NT2/D1 (cell line): ENCODE data around the gene MSMB.

ENCODE experiments used
- YY1 ChIP-seq: IDR thresholded peaks from 2 replicates; pipeline ENCODE4 v1.6.1; 2011; ENCODE audit not compliant: insufficient read length, insufficient read depth
- ZNF274 ChIP-seq: IDR thresholded peaks from 2 replicates; pipeline ENCODE4 v1.6.1; 2011; ENCODE audit warnings: mild to moderate bottlenecking, low read depth, low read length

DNA sequence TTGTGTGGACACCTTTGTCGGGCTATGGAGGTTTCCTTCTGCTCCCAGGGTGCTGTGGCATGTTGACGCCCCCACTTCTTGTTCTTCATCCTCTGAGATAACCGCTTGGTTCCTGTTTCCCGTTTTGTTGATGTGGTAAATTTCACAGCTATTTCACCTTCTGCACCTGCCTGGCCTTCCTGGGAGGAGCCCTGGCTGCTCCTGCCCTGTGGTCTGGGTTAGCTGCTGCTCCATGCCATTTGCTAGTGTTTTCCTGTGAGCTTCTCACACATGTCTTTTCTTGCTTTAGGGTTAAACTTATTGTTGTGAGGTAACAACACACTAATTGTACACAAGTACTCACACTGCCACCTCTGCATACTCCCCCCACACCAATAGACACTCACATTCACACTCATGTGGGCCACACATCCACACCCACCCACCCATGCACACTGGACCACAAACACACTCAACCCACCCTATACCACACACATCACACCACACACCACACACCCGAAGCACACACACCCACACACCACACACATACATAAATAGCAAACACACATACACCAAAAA is 46.5 kb upstream of the MSMB start:
- no peak for TF ChIP-seq ZNF274
- TF ChIP-seq YY1, result no peak
